Stimulated activated CD8-positive, alpha-beta memory T cell treated with anti-CD3 and anti-CD28 coated beads, Interleukin-7, amount 100 ng/mL, for 48 hours (primary cell): ENCODE results near the gene HPN.
"Not testable (repeated sequence)": the region's sequence is repeated elsewhere in the genome, so short reads cannot be mapped to it uniquely, and the experiment has no call there.

Source experiments
- DNase-seq, 2 donors: peaks; one replicate each; pipeline ENCODE4 v3.0.0-alpha.2; 2020; ENCODE audit warnings: low read depth in 1 of 2; ENCODE audit errors: extremely low read depth in 1 of 2

The HPN gene

GRCh38 chr19:35042056-35042730, 672 bp downstream of the HPN start:
- DNase-seq: no peak

- no peak for DNase-seq
Observed at GRCh38 chr19:35042954-35043604, 1.6 kb downstream of the HPN start.

- DNase-seq: no peak
Observed at GRCh38 chr19:35043906-35044305, 2.4 kb downstream of the HPN start.

GRCh38 chr19:35044317-35045117, 3.0 kb downstream of the HPN start:
- DNase-seq: peak in 1 of 2 donors; percentile 34

GRCh38 chr19:35045667-35046300, 4.3 kb downstream of the HPN start:
- DNase-seq: no peak

GRCh38 chr19:35046461-35046860, 4.9 kb downstream of the HPN start:
- DNase-seq: no peak

- no peak for DNase-seq
Observed at GRCh38 chr19:35048911-35049411, 7.4 kb downstream of the HPN start.

GRCh38 chr19:35049456-35049855, 7.9 kb downstream of the HPN start:
- no peak for DNase-seq

- DNase-seq: not testable (repeated sequence)
Observed at GRCh38 chr19:35050662-35051061, 9.1 kb downstream of the HPN start.

GRCh38 chr19:35051268-35051667, 9.7 kb downstream of the HPN start:
- DNase-seq: not testable (repeated sequence)

- no peak for DNase-seq
Observed at GRCh38 chr19:35051796-35052195, 10.3 kb downstream of the HPN start.

GRCh38 chr19:35052599-35053190, 11.2 kb downstream of the HPN start:
- DNase-seq: no peak

- DNase-seq: no peak
Observed at GRCh38 chr19:35053667-35054293, 12.3 kb downstream of the HPN start.

- DNase-seq: no peak
Observed at GRCh38 chr19:35054626-35055025, 13.1 kb downstream of the HPN start.

GRCh38 chr19:35055715-35056179, 14.2 kb downstream of the HPN start:
- no peak for DNase-seq

GRCh38 chr19:35056513-35057063, 15.1 kb downstream of the HPN start:
- no peak for DNase-seq

GRCh38 chr19:35058370-35058769, 16.8 kb downstream of the HPN start:
- DNase-seq: no peak

- no peak for DNase-seq
Observed at GRCh38 chr19:35059006-35059798, 17.7 kb downstream of the HPN start.

GRCh38 chr19:35059799-35060091, 18.2 kb downstream of the HPN start:
- no peak for DNase-seq
